Suprapubic skin (tissue), 4 donors: Measurements from ENCODE around the gene HMCES. TPM values are rescaled to one million over a fixed set of nuclear protein-coding genes. Genes with fewer than 3 reads are reported as not detected.

Experiments
- DNase-seq, 2 donors: peaks; one replicate each; pipeline ENCODE4 v3.0.0-alpha.2; 2019; ENCODE audit warnings: low spot score in 2 of 2
- H3K27ac ChIP-seq: fragments of 200-600 bp; sonication (generic); one replicate; pipeline ENCODE4 v1.5.1; 2019
- H3K27me3 ChIP-seq: fragments of 200-600 bp; sonication (generic); one replicate; pipeline ENCODE4 v1.5.1; 2019
- H3K36me3 ChIP-seq: fragments of 200-600 bp; sonication (generic); one replicate; pipeline ENCODE4 v1.5.1; 2019
- H3K4me1 ChIP-seq: fragments of 200-600 bp; sonication (generic); one replicate; pipeline ENCODE4 v1.5.1; 2019
- H3K4me3 ChIP-seq: fragments of 200-600 bp; sonication (generic); one replicate; pipeline ENCODE4 v1.5.1; 2019; ENCODE audit warnings: mild to moderate bottlenecking
- H3K9me3 ChIP-seq: fragments of 200-600 bp; sonication (generic); one replicate; pipeline ENCODE4 v1.5.1; 2019
- CTCF ChIP-seq, 2 donors: fragments of 200-600 bp in 1 of 2; fragments of 450-650 bp in 1 of 2; sonication (generic) in 1 of 2; IDR thresholded peaks; one replicate each; pipeline ENCODE4 v1.5.1; 2016 to 2019; ENCODE audit warnings: antibody characterized with exemption in 2 of 2, mild to moderate bottlenecking in 1 of 2, moderate library complexity in 1 of 2
- EP300 ChIP-seq: sonication (generic); formaldehyde crosslinking; IDR thresholded peaks from one replicate; pipeline ENCODE4 v1.6.1; 2017; ENCODE audit warnings: antibody characterized with exemption
- POLR2A ChIP-seq, 2 donors: fragments of 450-650 bp; IDR thresholded peaks; one replicate each; pipeline ENCODE4 v1.6.1; 2017; ENCODE audit warnings: antibody characterized with exemption in 2 of 2, mild to moderate bottlenecking in 2 of 2, moderate library complexity in 2 of 2
- POLR2AphosphoS5 ChIP-seq, 3 donors: sonication (generic); formaldehyde crosslinking; IDR thresholded peaks; one replicate each; pipeline ENCODE4 v1.6.1; 2017; ENCODE audit warnings: antibody characterized with exemption in 3 of 3
- WGBS: methylation state at CpG from one replicate; pipeline ENCODE4 v1.1.5; 2018; 5-methylcytosine and 5-hydroxymethylcytosine counted together
- total RNA-seq, 4 donors: library from RNA; depleted of rRNA; stranded (reverse); fragments of >200 nt; gene quantifications; one replicate each; pipeline ENCODE4 v1.1.0, GENCODE V29; 2016

Gene HMCES
- total RNA-seq, 4 donors from 2014 or later: 25.1 to 34.5 (median 32.7) TPM

- peaks cover 31% of the 10 kb centered on the region for H3K4me1 ChIP-seq
- 41% methylated on average over 13 of the region's 15 CpGs for whole genome bisulfite sequencing
- no peaks in the 10 kb centered on the region for H3K9me3 ChIP-seq
- peaks cover 15% of the 10 kb centered on the region for H3K36me3 ChIP-seq
- TF ChIP-seq POLR2A (IDR thresholded peaks at IDR 0.05) (no peak), EP300 (no peak), POLR2AphosphoS5 (IDR thresholded peaks at IDR 0.05) (no peak), CTCF (IDR thresholded peaks at IDR 0.05) (no peak)
- H3K27ac ChIP-seq: peak overlapping the region; percentile 93
- H3K27me3 ChIP-seq: no peaks in the 10 kb centered on the region
- DNase-seq: peak in 1 of 2 donors; percentile 72
- H3K4me3 ChIP-seq: peak overlapping the region; percentile 83
Measured at GRCh38 chr3:129317014-129317771, 38.5 kb downstream of the HMCES start.

- TF ChIP-seq EP300: no peak
- TF ChIP-seq POLR2A (IDR thresholded peaks at IDR 0.05): no peak
- TF ChIP-seq CTCF (IDR thresholded peaks at IDR 0.05): no peak
- no peak for TF ChIP-seq POLR2AphosphoS5 (IDR thresholded peaks at IDR 0.05)
- WGBS: 75% methylated on average over 4 of the region's 5 CpGs
- Histone ChIP-seq H3K9me3 (no peaks in the 10 kb centered on the region), H3K27ac (no peak overlapping the region), H3K27me3 (no peaks in the 10 kb centered on the region), H3K4me1 (peaks cover 30% of the 10 kb centered on the region), H3K36me3 (peaks cover 15% of the 10 kb centered on the region), H3K4me3 (no peak overlapping the region)
- peak in 1 of 2 donors; percentile 60 for DNase-seq
Measured at GRCh38 chr3:129317848-129318247, 39.2 kb downstream of the HMCES start.

GRCh38 chr3:129318921-129319320 lies 40.3 kb downstream of the HMCES start:
- Histone ChIP-seq H3K4me1 (peaks cover 20% of the 10 kb centered on the region), H3K27ac (no peak overlapping the region), H3K27me3 (no peaks in the 10 kb centered on the region), H3K9me3 (no peaks in the 10 kb centered on the region), H3K4me3 (no peak overlapping the region), H3K36me3 (peaks cover 20% of the 10 kb centered on the region)
- 94% methylated on average over 10 of the region's 15 CpGs for WGBS
- TF ChIP-seq POLR2AphosphoS5 (IDR thresholded peaks at IDR 0.05): no peak
- TF ChIP-seq POLR2A (IDR thresholded peaks at IDR 0.05): no peak
- TF ChIP-seq EP300: no peak
- no peak for TF ChIP-seq CTCF (IDR thresholded peaks at IDR 0.05)
- peak in 1 of 2 donors; percentile 63 for DNase-seq

GRCh38 chr3:129320261-129320660 lies 41.6 kb downstream of the HMCES start:
- H3K4me1 ChIP-seq: peaks cover 12% of the 10 kb centered on the region
- H3K27me3 ChIP-seq: no peaks in the 10 kb centered on the region
- no peak overlapping the region for H3K4me3 ChIP-seq
- TF ChIP-seq EP300: no peak
- no peak for TF ChIP-seq CTCF (IDR thresholded peaks at IDR 0.05)
- TF ChIP-seq POLR2AphosphoS5 (IDR thresholded peaks at IDR 0.05): no peak
- no peak for TF ChIP-seq POLR2A (IDR thresholded peaks at IDR 0.05)
- no peak overlapping the region for H3K27ac ChIP-seq
- H3K36me3 ChIP-seq: peaks cover 28% of the 10 kb centered on the region
- no peaks in the 10 kb centered on the region for H3K9me3 ChIP-seq
- 75% methylated on average over 2 of the region's 8 CpGs for WGBS
- peak in 1 of 2 donors; percentile 54 for DNase-seq

GRCh38 chr3:129320825-129321487 lies 42.3 kb downstream of the HMCES start:
- DNase-seq: no peak
- no peak overlapping the region for H3K4me3 ChIP-seq
- H3K36me3 ChIP-seq: peaks cover 28% of the 10 kb centered on the region
- WGBS: 83% methylated on average over 7 of the region's 7 CpGs
- TF ChIP-seq POLR2A (IDR thresholded peaks at IDR 0.05) (no peak), EP300 (no peak), CTCF (IDR thresholded peaks at IDR 0.05) (no peak), POLR2AphosphoS5 (IDR thresholded peaks at IDR 0.05) (no peak)
- H3K4me1 ChIP-seq: peaks cover 12% of the 10 kb centered on the region
- no peaks in the 10 kb centered on the region for H3K27me3 ChIP-seq
- no peak overlapping the region for H3K27ac ChIP-seq
- H3K9me3 ChIP-seq: no peaks in the 10 kb centered on the region
